Left colon (tissue), 2 donors: Measurements from ENCODE around the gene KANTR. TPM values are rescaled to one million over a fixed set of nuclear protein-coding genes. Genes with fewer than 3 reads are reported as not detected.
"Not testable (repeated sequence)": the region's sequence is repeated elsewhere in the genome, so short reads cannot be mapped to it uniquely, and the experiment has no call there.

Experiments used
- ATAC-seq: fragments of 200-7000 bp; cut with Tn5 transposase; one replicate; pipeline ENCODE4 v1.9.1; 2020; ENCODE audit warnings: mild to moderate bottlenecking, moderate library complexity
- DNase-seq, 2 donors: peaks; one replicate each; pipeline ENCODE4 v3.0.0-alpha.2; 2020
- intact Hi-C, 2 donors: fragments of 100-400 bp; cut with DNase I in 1 of 2; cut with micrococcal nuclease in 1 of 2; formaldehyde crosslinking; loops; one replicate each; pipeline versions ENCODE4 v1.11.2 to v1.14.0; 2022; cut with DNase I, micrococcal nuclease
- total RNA-seq, 2 donors: library from RNA; stranded (reverse); fragmentation: NEBNext Ultra II Directional; extraction: Animal tissue kit (Norgen Biotek cat#: 25700); gene quantifications; one replicate each; pipeline ENCODE4 v1.2.1, GENCODE V29; 2021
- donor health status: DM: no; HTN: no; CAD: no.
- donor health status: DM: yes; HTN: yes; CAD: no.

KANTR gene
- total RNA-seq, 2 donors from 2014 or later: 8.9 to 12.2 TPM

- intact Hi-C loops: no loop called here
- ATAC-seq (peak; percentile 6), DNase-seq (no peak)
These were observed 21.1 kb downstream of the KANTR start for GRCh38 chrX:53114864-53115549.

- DNase-seq (peak in 1 of 2 donors; percentile 11), ATAC-seq (peak; percentile 69)
- intact Hi-C loops: no loop called here
These were observed 21.6 kb downstream of the KANTR start for GRCh38 chrX:53115550-53115874.

- intact Hi-C loops: no loop called here
- ATAC-seq: peak; percentile 91
These were observed 22.2 kb downstream of the KANTR start for GRCh38 chrX:53116101-53116500.

GRCh38 chrX:53122013-53122412 lies 28.1 kb downstream of the KANTR start:
- ATAC-seq (no peak), DNase-seq (no peak)
- intact Hi-C loops: no loop called here

More at GRCh38 chrX:53116101-53116500, 22.2 kb downstream of the KANTR start:
- DNase-seq: no peak

- DNase-seq (no peak), ATAC-seq (no peak)
- intact Hi-C loops: no loop called here
These were observed 31.6 kb downstream of the KANTR start for GRCh38 chrX:53125506-53125905.

- DNase-seq (no peak), ATAC-seq (no peak)
- intact Hi-C loops: no loop called here
These were observed 32.4 kb downstream of the KANTR start for GRCh38 chrX:53126377-53126776.

GRCh38 chrX:53128097-53128749 lies 34.3 kb downstream of the KANTR start:
- intact Hi-C loops: no loop called here
- no peak for ATAC-seq
- DNase-seq: no peak

- no peak for DNase-seq
- intact Hi-C loops: no loop called here
- no peak for ATAC-seq
These were observed 39.5 kb downstream of the KANTR start for GRCh38 chrX:53133400-53133799.

GRCh38 chrX:53135581-53135980 lies 41.6 kb downstream of the KANTR start:
- ATAC-seq (no peak), DNase-seq (no peak)
- intact Hi-C loops: no loop called here

- DNase-seq: no peak
- intact Hi-C loops: no loop called here
- no peak for ATAC-seq
These were observed 59.6 kb downstream of the KANTR start for GRCh38 chrX:53153581-53153980.

- ATAC-seq (no peak), DNase-seq (no peak)
- intact Hi-C loops: no loop called here
These were observed 61.7 kb downstream of the KANTR start for GRCh38 chrX:53155512-53156206.

- DNase-seq: no peak
- intact Hi-C loops: no loop called here
- ATAC-seq: no peak
These were observed 62.3 kb downstream of the KANTR start for GRCh38 chrX:53156207-53156596.

GRCh38 chrX:53159184-53159583 lies 65.2 kb downstream of the KANTR start:
- ATAC-seq (no peak), DNase-seq (no peak)
- intact Hi-C loops: no loop called here

- intact Hi-C loops: no loop called here
- DNase-seq (no peak), ATAC-seq (peak; percentile 81)
These were observed 66.5 kb downstream of the KANTR start for GRCh38 chrX:53160297-53160983.

GRCh38 chrX:53163436-53163835 lies 69.5 kb downstream of the KANTR start:
- ATAC-seq: no peak
- DNase-seq: no peak
- intact Hi-C loops: no loop called here

- ATAC-seq: peak; percentile 67
- DNase-seq, intact Hi-C loops: not testable (repeated sequence)
These were observed 70.6 kb downstream of the KANTR start for GRCh38 chrX:53164566-53164965.

GRCh38 chrX:53166103-53166502 lies 72.2 kb downstream of the KANTR start:
- intact Hi-C loops: no loop called here
- no peak for ATAC-seq
- no peak for DNase-seq

GRCh38 chrX:53171356-53171755 lies 77.4 kb downstream of the KANTR start:
- intact Hi-C loops: no loop called here
- DNase-seq (no peak), ATAC-seq (no peak)
